Activated CD4-positive, alpha-beta T cell treated with anti-CD3 and anti-CD28 coated beads, Interleukin-2, amount 50 U/mL, for 16 hours (primary cell): ENCODE results near the gene PRDM16.

Source experiments
- DNase-seq: peaks from one replicate; pipeline ENCODE4 v3.0.0-alpha.2; 2020

Gene PRDM16

GRCh38 chr1:3429766-3430165 lies 360.8 kb downstream of the PRDM16 start:
- no peak for DNase-seq

- no peak for DNase-seq
Observed at GRCh38 chr1:3430406-3430805, 361.4 kb downstream of the PRDM16 start.

GRCh38 chr1:3430820-3431219 lies 361.8 kb downstream of the PRDM16 start:
- DNase-seq, result no peak

GRCh38 chr1:3431266-3431665 lies 362.3 kb downstream of the PRDM16 start:
- DNase-seq, result no peak

- DNase-seq, result no peak
Observed at GRCh38 chr1:3431686-3432085, 362.7 kb downstream of the PRDM16 start.

GRCh38 chr1:3432306-3432705 lies 363.3 kb downstream of the PRDM16 start:
- no peak for DNase-seq

- no peak for DNase-seq
Observed at GRCh38 chr1:3433076-3433475, 364.1 kb downstream of the PRDM16 start.

- no peak for DNase-seq
Observed at GRCh38 chr1:3433596-3434320, 364.8 kb downstream of the PRDM16 start.

- no peak for DNase-seq
Observed at GRCh38 chr1:3434406-3435110, 365.6 kb downstream of the PRDM16 start.

- no peak for DNase-seq
Observed at GRCh38 chr1:3435666-3436065, 366.7 kb downstream of the PRDM16 start.

- DNase-seq, result no peak
Observed at GRCh38 chr1:3436451-3436850, 367.4 kb downstream of the PRDM16 start.

GRCh38 chr1:3436901-3437300 lies 367.9 kb downstream of the PRDM16 start:
- no peak for DNase-seq

- DNase-seq, result no peak
Observed at GRCh38 chr1:3438661-3439180, 369.7 kb downstream of the PRDM16 start.

- no peak for DNase-seq
Observed at GRCh38 chr1:3439346-3440299, 370.6 kb downstream of the PRDM16 start.

GRCh38 chr1:3440300-3440681 lies 371.3 kb downstream of the PRDM16 start:
- DNase-seq, result no peak

- no peak for DNase-seq
Observed at GRCh38 chr1:3440711-3441409, 371.9 kb downstream of the PRDM16 start.

- no peak for DNase-seq
Observed at GRCh38 chr1:3441410-3441847, 372.4 kb downstream of the PRDM16 start.

- DNase-seq, result no peak
Observed at GRCh38 chr1:3441880-3442279, 372.9 kb downstream of the PRDM16 start.

- no peak for DNase-seq
Observed at GRCh38 chr1:3442331-3442730, 373.3 kb downstream of the PRDM16 start.

- DNase-seq, result no peak
Observed at GRCh38 chr1:3442901-3443300, 373.9 kb downstream of the PRDM16 start.

GRCh38 chr1:3443807-3444206 lies 374.8 kb downstream of the PRDM16 start:
- no peak for DNase-seq

- DNase-seq, result no peak
Observed at GRCh38 chr1:3444298-3444697, 375.3 kb downstream of the PRDM16 start.

- no peak for DNase-seq
Observed at GRCh38 chr1:3444736-3445135, 375.7 kb downstream of the PRDM16 start.
